AG04449 (cell line): Measurements from ENCODE around the gene DIABLO.

Source experiments
- CTCF ChIA-PET: fragments of 350-600 bp; formaldehyde crosslinking; extraction: SDS; loops from one replicate; lab custom pipeline; 2021; ENCODE audit warnings: antibody characterized with exemption; lab: Yijun Ruan, JAX
- POLR2A ChIA-PET: fragments of 400-600, 350-600 bp; formaldehyde crosslinking; extraction: SDS; loops from one replicate; lab custom pipeline; 2020; ENCODE audit warnings: antibody characterized with exemption, inconsistent platforms; lab: Yijun Ruan, JAX
- DNase-seq: peaks from one replicate; pipeline ENCODE4 v3.0.0-alpha.2; 2010; ENCODE audit warnings: low read depth, low spot score
- H3K4me3 ChIP-seq: 2 replicates; pipeline ENCODE4 v1.5.1; 2011; ENCODE audit warnings: low read depth, mild to moderate bottlenecking, control low read depth, low read length
- CTCF ChIP-seq: IDR thresholded peaks from one replicate; pipeline ENCODE4 v1.5.1; 2011; ENCODE audit warnings: mild to moderate bottlenecking, moderate library complexity, low read length, control low read depth, inconsistent platforms; ENCODE audit not compliant: insufficient read depth; ENCODE audit errors: missing control alignments

The DIABLO gene

GRCh38 chr12:122235741-122236140 is 9.9 kb upstream of the DIABLO start:
- ChIA-PET CTCF (no interaction called here), POLR2A (no interaction called here)
- no peak overlapping the region for H3K4me3 ChIP-seq
- no peak for DNase-seq
- TF ChIP-seq CTCF: no peak

GRCh38 chr12:122232691-122233090 is 6.8 kb upstream of the DIABLO start:
- ChIA-PET CTCF (interaction anchor here (1.1 kb wide), 1 partner anchor 13 kb away, joined by 3 read pairs; no protein-coding TSS in a partner anchor), POLR2A (no interaction called here)
- no peak for TF ChIP-seq CTCF
- no peak for DNase-seq
- no peak overlapping the region for H3K4me3 ChIP-seq

- H3K4me3 ChIP-seq: no peak overlapping the region
- CTCF ChIA-PET: no interaction called here
- POLR2A ChIA-PET: no interaction called here
- DNase-seq: no peak
- TF ChIP-seq CTCF: no peak
Measured at GRCh38 chr12:122230798-122231197, 4.9 kb upstream of the DIABLO start.

- no peak for TF ChIP-seq CTCF
- ChIA-PET POLR2A (no interaction called here), CTCF (no interaction called here)
- DNase-seq: no peak
- no peak overlapping the region for H3K4me3 ChIP-seq
Measured at GRCh38 chr12:122228092-122228491, 2.2 kb upstream of the DIABLO start.

GRCh38 chr12:122227341-122227740 is 1.5 kb upstream of the DIABLO start:
- POLR2A ChIA-PET: no interaction called here
- H3K4me3 ChIP-seq: no peak overlapping the region
- TF ChIP-seq CTCF: no peak
- no peak for DNase-seq
- CTCF ChIA-PET: interaction anchor here (1.0 kb wide), 1 partner anchor 96 kb away, joined by 4 read pairs; no protein-coding TSS in a partner anchor

GRCh38 chr12:122226366-122227125 is 694 bp upstream of the DIABLO start:
- POLR2A ChIA-PET: interaction anchor here (0.9 to 1.4 kb wide), 3 partner anchors 11 to 179 kb away, joined by 3 to 4 read pairs (median 3); no protein-coding TSS in a partner anchor
- CTCF ChIA-PET: interaction anchor here (1.0 kb wide), 2 partner anchors 9 to 96 kb away, joined by 3 to 4 read pairs; no protein-coding TSS in a partner anchor
- no peak for TF ChIP-seq CTCF
- peak overlapping the region; percentile 50 for H3K4me3 ChIP-seq
- no peak for DNase-seq
